GM20431 (cell line): ENCODE measurements around the gene FAM136A.

Source experiments
- in situ Hi-C: fragments of 300-500 bp; cut with MseI, MboI; formaldehyde crosslinking; loops from one replicate; pipeline ENCODE4 v1.15.0; 2020; ENCODE audit warnings: low sequenced_read_pairs; ENCODE audit not compliant: unreplicated experiment

Gene FAM136A

DNA sequence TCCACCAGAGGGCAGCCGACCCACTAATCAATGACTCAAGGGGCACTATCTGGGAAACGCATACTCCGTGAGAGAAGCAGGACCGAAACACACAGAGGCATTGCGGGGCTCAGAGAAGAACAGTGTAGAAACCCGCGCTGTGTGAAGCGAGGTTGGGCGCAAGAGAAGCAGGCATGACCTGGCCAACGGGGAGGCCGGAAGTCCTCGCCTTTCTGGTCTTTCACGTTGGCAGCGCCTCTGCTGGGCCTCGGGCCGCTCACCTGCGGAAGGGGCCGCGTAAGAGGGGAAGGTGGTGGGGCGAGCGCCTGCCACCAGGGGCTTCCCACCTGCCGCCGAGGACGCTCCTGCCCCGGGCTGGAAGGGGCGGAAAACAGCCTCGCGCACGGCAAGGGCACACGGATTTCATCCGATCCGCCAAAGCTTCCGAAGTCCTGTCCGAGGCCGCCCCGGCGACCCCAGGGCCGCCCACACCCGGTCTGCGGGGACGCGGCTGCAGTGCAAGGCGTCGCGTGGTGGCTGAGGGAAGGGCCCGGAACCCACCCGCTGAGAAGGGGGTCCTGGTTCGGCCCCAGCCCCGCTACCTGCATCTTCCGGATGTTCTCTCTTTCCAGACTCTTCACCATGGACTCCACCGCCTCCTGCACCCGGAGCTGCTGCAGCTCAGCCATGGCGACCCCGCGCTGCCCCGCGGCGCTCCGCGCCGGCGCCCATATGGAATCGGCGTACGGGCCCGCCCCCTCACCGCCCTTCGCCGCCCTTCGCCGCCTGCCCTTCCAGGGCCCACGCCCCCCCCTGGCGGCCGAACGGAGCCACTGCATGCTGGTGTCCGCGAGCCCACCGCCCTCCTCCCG is at the start of gene FAM136A:
FAM136A (minus strand) TSS at position 724 of the 851 bp plus-strand sequence; CDS start at position 668, 56 bp downstream.
- in situ Hi-C loops: loop anchor here (25.0 kb wide), 1 partner anchor 336 kb away; no protein-coding TSS in a partner anchor

DNA sequence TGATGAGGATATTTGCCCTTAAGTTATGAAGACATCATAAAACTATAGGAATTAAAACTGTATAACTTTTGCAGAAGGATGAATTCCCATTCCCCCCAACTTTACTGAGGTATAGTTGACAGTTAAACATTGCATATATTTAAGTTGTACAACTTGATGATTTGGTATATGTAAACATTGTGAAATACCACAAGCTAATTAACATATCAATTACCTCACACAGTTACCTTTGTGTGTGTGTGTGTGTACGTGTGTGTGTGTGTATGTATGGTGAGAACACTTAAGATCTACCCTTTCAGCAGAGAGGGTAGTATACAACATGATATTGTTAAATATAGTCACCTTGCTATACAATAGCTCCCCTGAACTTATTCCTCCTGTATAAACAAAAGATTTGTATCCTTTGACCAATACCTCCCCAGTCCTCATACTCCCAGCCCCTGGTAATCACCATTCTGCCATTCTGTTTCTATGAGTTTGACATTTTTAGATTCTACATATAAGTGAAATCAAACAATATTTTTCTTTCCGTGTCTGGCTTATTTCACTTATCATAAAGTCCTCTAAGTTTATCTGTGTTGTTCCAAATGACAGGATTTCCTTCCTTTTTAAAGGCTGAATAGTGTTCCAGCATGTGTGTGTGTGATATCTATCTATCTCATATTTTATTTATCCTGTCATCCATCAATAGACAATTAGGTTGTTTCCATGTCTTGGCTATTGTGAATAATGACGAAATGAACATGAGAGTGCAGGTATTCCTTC is 48.2 kb upstream of the FAM136A start:
- in situ Hi-C loops: no loop called here

DNA sequence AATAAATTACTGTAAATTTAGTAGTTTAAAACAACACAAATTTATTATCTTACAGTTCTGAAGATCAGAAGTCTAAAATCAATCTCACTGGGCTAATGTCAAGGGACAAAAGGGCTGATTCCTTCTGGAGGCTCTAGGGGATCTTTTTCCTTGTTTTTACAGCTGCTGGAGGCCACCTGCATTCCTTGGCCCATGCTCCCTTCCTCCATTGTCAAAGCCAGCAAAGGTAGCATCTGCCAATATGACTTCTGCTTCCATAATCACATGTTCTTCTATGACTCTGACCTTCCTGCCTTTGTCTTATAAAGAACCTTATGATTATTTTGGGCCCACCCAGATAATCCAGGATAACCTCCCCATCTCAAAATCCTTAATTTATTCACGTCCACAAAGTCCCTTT is 46.0 kb upstream of the FAM136A start:
- in situ Hi-C loops: no loop called here

DNA sequence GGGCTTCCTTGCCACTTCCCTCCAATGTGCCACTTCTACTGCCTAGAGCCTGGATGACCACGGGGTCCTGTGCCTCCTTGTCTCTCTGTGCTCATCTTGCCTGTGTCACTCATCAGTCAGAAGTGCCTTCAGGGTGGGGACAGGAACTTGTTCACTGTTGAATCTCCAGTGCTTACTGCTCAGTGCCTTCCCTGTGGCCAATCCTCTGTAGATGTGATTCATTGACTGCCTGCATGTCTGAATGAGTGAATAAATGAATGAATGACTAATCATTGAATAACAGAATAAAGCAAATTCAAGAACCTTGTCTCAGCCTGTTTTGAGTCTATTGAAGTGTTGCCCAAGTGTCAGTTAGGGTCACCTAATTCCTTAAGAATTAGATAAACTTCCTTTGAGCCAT is 42.3 kb upstream of the FAM136A start:
- in situ Hi-C loops: no loop called here

DNA sequence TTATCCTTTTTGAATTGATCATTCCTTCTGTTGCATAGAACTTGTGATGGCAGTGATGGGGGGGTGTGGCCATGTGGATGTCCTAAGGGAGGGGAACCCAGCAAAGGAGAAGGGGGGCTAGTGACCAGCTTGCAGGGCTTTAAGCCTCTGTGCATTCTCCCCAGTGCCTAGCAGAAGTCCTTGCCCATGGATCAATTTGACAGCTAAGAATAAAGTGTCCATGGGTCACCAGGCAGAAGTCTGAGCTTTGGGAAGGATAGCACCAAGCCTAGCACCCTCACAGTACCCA is 39.6 kb upstream of the FAM136A start:
- in situ Hi-C loops: no loop called here

DNA sequence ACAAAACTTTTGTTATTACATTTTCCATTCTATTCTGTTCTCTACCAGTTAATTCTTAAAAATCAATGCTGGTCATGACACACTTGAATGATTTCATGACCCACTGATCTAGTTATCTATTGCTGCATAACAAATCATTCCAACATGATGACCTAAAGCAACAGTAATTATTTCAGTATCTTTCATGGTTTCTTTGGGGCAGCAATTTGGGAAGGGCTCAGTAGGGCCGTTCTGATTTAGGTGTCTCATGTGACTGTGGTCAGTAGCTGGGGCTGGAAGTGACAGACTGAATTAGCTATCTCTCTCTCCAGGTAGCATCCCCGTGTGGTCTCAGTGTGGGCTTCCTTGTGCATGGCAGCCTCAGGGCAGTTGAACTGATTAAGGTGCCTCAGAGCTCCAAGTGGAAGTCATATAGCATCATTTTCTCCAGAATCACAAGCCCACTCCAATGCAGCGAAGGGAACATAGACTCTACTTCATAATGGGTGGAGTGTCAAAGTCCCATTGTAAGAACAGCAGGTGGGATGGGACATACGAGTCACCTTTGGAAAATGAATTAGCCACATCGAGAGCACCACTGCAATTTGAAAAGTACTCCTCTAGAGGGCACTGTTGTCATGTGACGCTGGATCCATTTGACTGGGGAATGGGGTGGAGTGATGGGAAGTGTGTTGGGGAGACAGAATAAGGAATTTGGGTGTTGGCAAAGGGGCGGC is 39.1 kb upstream of the FAM136A start:
- in situ Hi-C loops: no loop called here

DNA sequence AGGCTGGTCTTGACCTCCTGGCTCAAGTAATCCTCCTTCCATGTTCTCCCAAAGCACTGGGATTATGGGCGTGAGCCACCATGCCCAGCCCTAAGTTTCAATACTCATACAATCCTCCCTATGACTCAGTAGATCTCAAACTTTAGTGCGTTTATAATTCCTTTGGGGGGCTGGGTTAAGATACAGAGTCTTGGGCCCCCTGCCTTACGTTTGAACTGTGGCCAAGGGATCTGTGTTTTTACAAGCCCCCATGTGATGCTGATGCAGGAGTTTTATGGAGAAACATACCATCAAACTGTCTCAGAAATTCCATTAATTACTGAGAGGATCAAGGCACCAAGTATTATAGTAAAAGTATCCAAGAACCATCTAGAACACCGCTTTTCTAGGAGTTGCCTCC is 38.2 kb upstream of the FAM136A start:
- in situ Hi-C loops: no loop called here

DNA sequence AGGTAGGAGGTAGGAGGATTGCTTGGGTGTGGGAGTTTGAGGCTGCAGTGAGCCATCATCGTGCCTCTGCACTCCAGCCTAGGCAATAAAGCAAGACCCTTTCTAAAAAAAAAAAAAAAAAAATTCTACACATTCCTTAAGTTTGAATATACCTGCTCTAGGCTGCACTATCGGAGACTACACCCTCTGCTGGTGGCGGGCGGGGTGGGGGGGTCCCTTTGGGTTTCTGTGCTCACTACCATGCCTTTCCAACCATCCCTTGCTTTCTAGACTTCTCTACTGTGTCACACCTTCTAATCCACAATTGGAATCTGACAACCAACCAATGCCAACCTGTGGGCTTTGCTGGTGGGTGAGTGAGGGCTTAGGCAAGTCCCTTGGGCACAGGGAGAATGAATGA is 34.7 kb upstream of the FAM136A start:
- in situ Hi-C loops: no loop called here

DNA sequence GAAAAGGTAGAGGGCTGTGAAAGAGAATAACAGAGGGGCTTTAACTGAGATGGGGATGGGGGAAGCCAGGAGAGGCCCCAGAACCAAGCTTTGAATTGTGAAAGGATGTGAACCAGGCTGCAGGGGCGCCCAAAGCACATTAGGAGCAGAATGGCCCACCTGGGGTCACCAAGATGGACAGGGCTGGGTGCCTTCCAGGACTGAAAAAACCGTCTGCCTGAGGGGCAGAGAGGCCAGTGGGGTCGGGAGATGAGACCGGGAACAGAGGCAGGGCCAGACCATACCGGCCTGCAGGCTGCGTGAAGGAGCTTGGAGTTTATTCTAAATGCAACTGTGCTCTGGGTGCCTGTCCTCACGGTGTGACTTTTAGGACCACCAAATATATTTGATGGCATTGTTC is 29.1 kb upstream of the FAM136A start:
- in situ Hi-C loops: no loop called here

DNA sequence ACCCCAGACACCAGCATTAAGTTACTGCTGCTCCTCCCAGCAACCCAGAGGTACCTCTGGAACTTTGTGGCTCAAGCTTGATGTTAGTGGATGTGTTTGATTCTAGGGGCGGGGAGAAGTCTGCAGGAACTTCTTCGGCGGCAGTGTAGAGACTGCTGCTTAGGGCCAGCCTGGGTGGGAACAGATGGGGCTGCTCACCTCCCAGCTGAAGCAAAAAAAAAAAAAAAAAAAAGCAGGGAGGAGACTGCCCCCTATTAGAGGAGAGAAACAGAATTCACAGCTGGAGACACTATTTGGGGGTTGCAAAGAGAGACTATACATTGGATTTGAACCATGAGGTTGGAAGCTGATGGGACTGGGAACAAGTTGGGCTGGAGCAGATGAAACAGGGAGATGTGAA is 28.6 kb upstream of the FAM136A start:
- in situ Hi-C loops: no loop called here

DNA sequence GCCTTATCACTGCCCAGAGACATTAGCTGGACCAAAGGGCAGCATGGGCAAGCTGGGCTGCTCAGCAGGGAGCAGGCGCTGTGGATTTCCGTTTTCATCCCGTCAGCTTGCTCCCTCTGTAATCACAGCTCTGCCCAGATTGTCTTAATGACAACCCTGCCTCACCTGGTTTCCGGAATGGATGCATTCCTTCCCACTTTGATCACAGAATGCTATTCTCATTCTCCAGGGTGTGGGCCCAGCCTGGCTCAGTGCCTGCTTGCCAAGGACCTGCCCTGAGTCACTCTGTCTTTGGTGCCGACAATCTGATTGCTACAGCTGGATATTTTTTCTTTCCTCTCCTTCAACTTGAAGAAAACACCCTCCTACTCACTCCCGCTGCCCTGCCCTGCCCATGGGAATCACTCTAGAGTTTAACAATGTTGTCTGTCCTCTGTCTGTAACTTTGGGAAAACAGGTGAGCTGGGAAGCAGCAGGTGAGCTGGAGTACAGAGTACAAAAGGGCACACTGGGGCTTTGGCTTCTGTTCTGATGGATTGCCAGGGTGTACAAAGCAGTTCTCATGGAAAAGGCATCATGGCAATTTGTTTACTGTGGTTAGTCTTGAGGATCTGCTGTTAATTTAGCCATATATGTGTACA is 27.2 kb upstream of the FAM136A start:
- in situ Hi-C loops: no loop called here

DNA sequence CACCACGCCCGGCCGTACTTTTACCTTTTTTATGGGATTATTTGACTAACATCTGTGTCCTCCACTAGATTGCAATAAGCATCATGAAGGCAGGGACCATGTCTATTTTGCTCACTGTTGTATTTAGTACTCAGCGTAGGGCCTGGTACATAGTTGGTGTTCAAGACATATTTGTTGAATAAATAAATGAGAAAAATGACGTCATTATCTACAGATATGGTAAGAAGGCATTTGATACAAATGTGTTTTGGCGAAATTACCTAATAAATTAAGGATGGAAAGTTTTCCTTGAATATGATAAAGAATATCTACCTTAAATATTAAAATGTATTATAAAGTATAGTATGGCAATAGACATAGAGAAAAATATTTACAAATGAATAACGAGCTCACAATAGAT is 24.0 kb upstream of the FAM136A start:
- in situ Hi-C loops: no loop called here

DNA sequence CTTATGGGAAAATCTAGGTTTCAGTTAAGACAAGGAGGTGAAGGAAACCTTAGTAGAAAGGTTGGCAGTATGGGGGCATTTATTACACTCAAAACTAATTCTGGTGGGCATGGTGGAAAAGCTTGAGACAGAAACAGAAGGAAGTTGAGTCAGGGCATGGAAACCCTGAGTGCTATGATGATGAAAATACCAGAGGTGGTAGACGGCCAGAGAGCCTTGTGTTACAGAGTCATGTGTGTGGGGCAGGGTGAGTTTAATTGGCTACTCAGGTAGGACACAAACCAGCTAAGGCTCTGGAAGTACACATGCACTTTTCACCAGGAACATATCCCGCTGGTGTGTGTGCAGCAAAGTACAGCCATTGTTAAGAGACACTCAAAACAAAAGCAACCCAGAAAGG is 20.7 kb upstream of the FAM136A start:
- in situ Hi-C loops: loop anchor here (25.0 kb wide), 1 partner anchor 315 kb away; no protein-coding TSS in a partner anchor

DNA sequence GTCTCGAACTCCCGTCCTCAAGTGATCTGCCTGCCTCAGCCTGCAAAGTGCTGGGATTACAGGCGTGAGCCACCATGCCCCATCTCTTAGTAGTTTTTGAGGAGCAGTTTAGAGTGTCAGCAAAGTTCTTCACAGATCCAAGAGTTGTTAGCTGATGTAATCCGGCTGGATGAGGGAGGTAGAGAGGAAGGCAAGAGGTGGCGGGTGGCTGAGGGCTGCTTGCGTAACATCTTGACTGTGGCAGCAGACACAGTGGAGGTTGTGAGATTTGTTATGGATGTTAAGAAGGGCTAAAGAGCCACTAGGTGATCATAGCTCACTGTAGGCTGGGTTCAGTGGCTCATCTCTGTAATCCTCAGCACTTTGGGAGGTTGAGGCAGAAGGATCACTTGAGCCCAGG is 19.5 kb upstream of the FAM136A start:
- in situ Hi-C loops: loop anchor here (25.0 kb wide), 1 partner anchor 316 kb away; no protein-coding TSS in a partner anchor

DNA sequence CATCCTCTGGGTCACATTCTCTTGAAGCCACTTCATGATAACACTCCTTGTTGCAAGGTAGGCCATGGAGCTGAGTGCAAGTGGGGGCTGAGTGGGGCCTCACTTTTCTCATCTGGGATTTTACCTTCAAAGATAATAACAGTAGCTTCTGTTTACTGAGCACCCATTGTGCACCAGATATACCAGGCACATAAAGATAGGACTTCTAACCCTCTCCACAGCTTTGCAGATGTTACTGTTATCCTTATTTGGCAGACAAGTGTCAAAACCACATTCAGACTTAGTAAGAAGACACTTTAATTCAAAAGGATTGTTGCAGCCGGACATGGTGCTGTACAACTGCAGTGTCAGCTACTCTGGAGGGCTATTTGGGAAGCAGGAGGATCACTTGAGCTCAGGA is 12.8 kb upstream of the FAM136A start:
- in situ Hi-C loops: loop anchor here (25.0 kb wide), 1 partner anchor 323 kb away; no protein-coding TSS in a partner anchor

DNA sequence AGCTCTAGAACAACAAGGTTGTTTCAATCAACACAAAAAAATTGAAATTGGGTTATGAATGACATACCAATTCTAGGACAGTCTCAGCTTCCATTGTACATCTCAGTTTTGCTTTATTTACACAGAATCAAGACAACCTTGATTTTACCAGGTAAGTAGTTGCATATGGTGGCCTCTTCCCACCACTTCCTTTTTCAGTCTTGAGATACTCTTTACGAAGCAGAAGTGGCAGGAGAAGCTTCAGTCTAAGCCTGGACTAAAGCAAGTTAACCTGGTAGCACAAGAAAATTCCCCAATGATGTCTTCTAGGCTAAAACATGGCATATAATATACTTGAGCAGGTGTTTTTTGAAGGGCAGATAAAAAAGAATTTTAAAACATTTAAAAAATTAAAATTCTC is 10.7 kb upstream of the FAM136A start:
- in situ Hi-C loops: loop anchor here (25.0 kb wide), 1 partner anchor 325 kb away; no protein-coding TSS in a partner anchor

DNA sequence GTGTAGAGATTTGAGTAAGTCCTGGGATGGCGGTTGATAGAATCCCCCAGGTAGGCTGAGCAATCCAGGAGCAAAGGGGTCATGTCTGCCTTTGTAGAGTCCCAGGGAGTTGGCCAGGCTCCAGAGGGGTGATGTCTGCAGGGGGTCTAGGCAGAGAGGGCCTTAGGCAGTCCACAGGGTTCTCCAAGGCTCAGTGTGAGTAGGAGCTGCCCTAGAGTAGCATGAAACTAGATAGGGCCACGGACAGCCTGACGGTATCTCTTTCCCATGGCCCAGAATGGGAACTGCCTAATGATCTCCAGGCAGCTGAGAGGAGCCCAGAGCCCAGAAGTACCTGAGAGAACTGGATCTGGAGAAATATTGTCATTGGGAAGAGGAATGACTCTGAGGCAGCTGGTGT is 9.0 kb upstream of the FAM136A start:
- in situ Hi-C loops: loop anchor here (25.0 kb wide), 1 partner anchor 326 kb away; no protein-coding TSS in a partner anchor

DNA sequence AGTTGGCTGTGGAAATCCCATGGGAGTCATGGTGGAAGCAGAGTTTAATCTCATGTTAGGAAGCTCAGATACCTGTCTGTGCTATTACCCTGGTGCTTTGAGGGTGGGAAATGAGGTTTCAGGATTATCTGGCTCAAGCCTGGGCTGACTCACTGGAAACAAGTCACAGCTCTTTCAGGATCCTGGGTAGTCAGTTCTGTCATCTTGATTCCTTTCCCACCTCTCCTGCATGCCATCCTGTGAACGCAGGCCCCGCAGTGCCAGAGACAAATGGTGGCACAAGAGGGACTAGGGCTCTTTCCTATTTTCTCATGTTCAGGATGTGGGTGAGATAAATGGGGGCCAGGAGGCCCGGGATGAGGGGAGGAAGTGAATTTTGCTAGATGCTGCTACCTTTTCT is 3.7 kb upstream of the FAM136A start:
- in situ Hi-C loops: loop anchor here (25.0 kb wide), 1 partner anchor 332 kb away; no protein-coding TSS in a partner anchor

DNA sequence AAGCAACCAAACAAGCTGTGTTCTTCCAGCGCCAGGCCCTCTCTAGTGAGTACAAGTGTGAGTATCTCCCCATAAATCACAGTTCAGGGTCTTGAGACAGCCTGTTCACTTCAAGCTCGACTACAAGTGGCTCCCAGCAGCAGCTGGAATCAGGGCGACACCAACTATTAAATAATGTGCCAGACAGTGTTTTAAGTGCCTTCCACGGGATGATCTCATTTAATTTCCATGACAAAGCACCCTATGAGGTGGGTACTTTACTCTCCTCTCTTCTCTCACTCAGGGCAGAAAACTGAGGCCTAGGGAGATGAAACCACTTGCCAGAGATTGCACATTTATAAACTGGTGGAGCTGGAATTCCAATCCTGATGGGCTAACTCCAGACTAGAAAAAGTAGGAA is 2.6 kb upstream of the FAM136A start:
- in situ Hi-C loops: loop anchor here (25.0 kb wide), 1 partner anchor 333 kb away; no protein-coding TSS in a partner anchor

DNA sequence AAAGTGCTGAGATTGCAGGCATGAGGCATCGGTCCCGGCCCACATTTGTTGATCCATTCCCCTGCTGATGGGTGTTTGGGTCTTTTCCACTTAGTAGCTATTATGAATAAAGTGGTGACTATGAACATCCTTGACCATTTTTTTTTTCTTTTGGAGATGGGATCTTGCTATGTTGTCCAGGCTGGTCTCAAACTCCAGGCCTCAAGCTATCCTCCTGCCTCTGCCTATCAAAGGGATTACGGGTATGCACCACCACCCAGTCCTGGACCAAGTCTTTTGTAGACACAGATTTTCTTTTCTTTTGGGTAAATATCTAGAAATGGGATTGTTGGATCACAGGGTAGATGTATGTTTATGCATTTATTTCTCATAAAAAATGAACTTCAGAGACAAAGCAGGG is 1.3 kb upstream of the FAM136A start:
- in situ Hi-C loops: loop anchor here (25.0 kb wide), 1 partner anchor 334 kb away; no protein-coding TSS in a partner anchor
